SH-SY5Y (cell line): Measurements from ENCODE around the gene NPTX2.

Experiments used
- GATA2 ChIP-seq: IDR thresholded peaks from 2 replicates; pipeline ENCODE4 v1.6.1; 2011; ENCODE audit warnings: mild to moderate bottlenecking, low read depth, low read length
- GATA3 ChIP-seq: IDR thresholded peaks from 2 replicates; pipeline ENCODE4 v1.6.1; 2011; ENCODE audit warnings: low read depth, mild to moderate bottlenecking, low read length, moderate library complexity

GRCh38 chr7:98627413-98627790 is 10.3 kb downstream of the NPTX2 start:
- TF ChIP-seq GATA3 (no peak), GATA2 (no peak)
